Activated naive CD4-positive, alpha-beta T cell treated with Interleukin-2 at 50 U/mL for 16 hours (primary cell): ENCODE measurements around the gene SLA2.
"Not testable (repeated sequence)": the region's sequence is repeated elsewhere in the genome, so short reads cannot be mapped to it uniquely, and the experiment has no call there.

Source experiments
- DNase-seq: peaks from one replicate; pipeline ENCODE4 v3.0.0-alpha.2; 2020

Gene SLA2

GRCh38 chr20:36645998-36646397, at the start of gene SLA2:
Gene SLA2 (minus strand): TSS chr20:36646196. CDS start chr20:36641335, 4,861 bp downstream.
- DNase-seq, result peak; percentile 69

DNA sequence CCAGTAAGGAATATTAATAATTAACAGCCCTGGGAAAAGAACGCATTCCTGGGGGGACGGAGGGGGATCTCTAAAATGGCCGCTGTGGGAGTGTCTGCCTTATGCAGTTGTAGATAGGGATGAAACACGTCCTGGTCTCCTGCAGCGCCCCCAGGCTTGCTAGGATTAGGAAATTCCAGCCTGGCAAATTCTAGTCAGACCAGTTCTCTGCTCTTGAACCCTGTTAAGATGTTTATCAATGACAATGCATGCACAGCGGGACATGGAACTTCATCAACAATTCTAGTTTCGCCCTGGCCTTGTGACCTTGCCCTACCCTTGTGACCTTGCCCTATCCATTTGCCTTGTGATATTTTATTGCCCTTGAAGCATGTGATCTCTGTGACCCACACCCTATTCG, 49.5 kb upstream of the SLA2 start:
- DNase-seq, result not testable (repeated sequence)

DNA sequence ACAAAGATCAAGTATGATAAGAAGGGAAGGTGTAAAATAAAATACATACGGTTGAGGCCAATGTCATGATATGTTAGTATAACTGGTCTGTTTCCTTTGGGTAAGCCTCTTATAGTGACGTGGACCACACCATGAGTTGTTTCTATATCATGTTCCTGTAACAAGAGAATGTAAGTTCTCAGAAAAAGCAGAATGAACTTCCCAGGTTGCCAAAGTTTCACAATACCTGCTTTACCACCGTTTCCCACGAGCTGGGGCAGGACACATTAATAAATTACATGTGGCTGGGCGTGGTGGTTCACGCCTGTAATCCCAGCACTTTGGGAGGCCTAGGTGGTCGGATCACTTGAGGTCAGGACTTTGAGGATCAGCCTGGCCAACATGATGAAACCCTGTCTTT, 42.6 kb upstream of the SLA2 start:
- no peak for DNase-seq

- DNase-seq, result no peak
Observed at GRCh38 chr20:36687850-36688249, 41.9 kb upstream of the SLA2 start.

DNA sequence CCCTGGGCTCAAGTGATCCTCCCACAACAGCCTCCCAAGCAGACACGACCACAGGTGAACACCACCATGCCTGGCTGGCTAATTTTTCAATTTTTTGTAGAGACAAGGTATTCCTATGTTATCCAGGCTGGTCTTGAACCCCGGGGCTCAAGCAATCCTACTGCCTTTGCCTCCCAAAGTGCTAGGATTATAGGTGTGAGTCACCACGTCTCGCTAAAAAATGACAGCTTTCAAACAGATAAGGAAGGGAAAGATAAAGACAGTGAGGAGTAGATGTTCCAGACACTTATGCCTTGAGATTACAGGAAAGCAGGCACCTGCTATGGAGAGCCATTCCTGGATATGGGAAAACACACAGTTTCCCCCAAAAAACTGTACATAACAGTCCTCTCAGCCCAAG, 40.9 kb upstream of the SLA2 start:
- DNase-seq, result no peak

- DNase-seq, result no peak
Observed at GRCh38 chr20:36686504-36686903, 40.5 kb upstream of the SLA2 start.

GRCh38 chr20:36684747-36685146, 38.8 kb upstream of the SLA2 start:
- DNase-seq, result no peak

- no peak for DNase-seq
Observed at GRCh38 chr20:36682311-36682710, 36.3 kb upstream of the SLA2 start.

DNA sequence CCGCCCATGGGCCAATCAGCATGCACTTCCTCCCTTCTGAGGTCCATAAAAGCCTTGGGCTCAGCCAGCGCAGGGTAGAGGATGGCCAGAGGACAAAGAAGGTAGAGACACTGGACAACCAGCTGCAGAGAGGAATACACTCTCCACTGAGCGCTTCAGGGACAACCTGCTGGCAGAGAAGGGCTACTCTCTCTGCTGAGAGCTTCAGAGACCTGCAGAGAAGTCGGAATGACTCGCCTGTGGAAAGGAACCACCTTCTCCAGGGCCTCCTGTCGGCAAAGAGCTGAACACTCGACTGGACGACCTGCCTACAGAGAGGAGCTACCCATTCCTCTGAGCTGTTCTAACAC, 31.4 kb upstream of the SLA2 start:
- no peak for DNase-seq

DNA sequence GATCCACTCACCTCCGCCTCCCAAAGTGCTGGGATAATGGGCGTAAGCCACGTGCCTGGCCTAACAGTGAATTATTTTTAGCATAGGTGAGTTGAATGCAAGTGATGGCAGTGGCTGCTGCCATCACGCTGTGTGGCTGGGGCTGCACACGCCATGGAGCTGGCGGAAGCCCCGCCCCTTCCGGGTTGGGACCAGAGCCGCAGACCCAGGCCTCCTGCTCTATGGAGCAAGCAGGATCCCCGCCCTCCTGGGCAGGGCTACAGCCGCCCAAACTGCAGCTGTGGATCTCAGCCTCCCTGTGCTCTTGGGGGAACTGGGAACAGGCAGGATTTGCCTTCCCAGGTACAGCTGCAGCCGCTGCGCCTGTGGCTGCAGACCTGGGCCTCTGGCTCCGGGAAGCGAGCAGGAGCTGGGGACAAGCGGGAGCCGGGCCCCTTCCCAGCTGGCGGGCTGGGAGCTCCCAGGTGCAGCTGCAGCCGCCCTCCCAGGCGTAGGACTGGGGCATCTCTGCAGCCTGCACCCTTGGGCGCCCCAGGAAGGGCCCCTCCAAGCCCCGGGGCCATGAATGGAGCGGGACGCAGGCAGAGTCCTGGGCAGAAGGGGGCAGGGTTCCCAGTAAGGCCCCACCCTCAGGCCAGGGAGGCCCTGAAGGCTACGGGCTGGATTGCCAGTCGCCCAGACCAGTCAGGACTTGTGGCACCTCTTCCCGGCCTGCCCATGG, 30.9 kb upstream of the SLA2 start:
- DNase-seq, result no peak

DNA sequence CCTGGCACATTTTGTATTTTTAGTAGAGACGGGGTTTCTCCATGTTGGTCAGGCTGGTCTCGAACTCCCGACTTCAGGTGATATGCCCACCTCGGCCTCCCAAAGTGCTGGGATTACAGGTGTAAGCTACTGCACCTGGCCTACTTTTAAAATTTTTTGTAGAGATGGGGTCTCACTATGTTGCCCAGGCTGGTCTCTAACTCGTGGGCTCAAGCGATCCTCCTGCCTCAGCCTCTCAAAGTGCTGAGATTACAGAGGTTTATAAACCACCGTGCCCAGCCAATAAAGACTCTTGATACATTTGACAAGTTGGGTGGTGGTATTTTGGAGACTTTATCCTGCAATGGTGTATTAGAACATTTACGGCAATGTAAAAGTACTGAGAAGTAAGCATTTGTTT, 29.5 kb upstream of the SLA2 start:
- not testable (repeated sequence) for DNase-seq

DNA sequence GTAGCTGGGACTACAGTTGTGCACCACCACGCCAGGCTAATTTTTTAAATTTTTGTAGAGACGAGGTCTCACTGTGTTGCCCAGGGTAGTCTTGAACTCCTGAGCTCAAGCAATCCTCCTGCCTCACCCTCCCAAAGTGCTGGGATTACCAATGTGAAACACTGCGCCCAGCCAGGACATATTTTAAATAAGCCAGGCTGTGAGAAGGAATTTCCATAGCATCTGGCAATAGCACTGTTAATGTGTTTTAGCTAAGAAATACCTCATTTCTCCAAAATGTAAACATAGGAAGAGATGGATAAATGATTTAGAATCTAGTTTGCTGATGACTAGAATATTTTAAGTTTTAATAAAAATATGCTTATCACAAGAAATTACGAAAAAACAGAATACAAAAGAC, 27.0 kb upstream of the SLA2 start:
- no peak for DNase-seq

DNA sequence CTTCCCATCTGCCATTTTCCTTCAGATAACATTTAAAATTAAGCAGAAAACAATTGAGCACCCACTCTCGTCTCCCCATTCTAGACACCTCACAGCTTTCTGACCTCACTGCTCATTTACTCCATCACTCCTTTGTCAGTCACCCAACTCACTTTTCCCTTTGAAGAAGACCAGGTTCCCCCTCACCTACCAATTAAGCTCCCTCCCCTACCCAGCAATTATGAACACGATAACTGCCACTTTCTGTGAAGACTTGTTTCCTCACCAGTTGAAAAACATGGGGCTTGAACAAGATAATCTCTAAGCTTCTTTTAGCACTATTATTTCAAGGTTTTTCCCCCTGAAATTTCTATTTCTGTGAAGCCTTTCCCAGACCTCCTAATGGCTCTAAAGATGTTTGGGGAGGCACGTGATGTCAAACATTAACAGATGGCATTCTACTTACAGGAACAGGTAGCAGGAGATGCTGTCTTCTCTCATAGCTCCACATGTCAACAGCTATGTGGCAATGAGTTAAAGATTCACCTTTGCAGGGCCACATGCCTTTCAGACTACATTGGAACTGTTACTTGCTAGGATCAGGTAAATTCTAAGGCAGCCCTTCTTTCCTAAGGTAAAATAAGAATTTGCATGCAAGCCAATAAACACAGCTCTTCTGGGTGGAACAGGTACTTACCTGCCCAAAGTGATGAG, 24.8 kb upstream of the SLA2 start:
- DNase-seq, result no peak

- no peak for DNase-seq
Observed at GRCh38 chr20:36666181-36666740, 20.3 kb upstream of the SLA2 start.

GRCh38 chr20:36663031-36663430, 17.0 kb upstream of the SLA2 start:
- no peak for DNase-seq

GRCh38 chr20:36658300-36658699, 12.3 kb upstream of the SLA2 start:
- DNase-seq, result no peak

DNA sequence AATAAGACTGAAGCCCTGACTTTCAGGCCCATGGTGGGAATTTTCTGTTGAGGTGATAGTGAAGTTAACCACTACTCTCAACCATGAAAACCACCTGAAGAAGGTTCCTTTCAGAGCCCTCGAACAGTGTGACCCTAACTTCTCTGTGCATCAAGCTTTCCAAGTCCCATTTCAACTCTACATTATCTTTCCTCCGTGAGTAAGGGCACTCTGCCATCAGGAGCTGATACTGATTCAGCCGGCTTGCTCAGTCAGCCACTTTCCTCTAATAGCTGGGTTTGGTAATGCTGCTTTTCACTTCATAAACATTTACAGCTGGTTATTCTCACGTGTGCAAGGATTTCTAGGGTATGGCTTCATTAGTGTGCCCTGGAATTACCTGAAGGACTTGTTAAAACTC, 10.7 kb upstream of the SLA2 start:
- no peak for DNase-seq

GRCh38 chr20:36655004-36655403, 9.0 kb upstream of the SLA2 start:
- no peak for DNase-seq

DNA sequence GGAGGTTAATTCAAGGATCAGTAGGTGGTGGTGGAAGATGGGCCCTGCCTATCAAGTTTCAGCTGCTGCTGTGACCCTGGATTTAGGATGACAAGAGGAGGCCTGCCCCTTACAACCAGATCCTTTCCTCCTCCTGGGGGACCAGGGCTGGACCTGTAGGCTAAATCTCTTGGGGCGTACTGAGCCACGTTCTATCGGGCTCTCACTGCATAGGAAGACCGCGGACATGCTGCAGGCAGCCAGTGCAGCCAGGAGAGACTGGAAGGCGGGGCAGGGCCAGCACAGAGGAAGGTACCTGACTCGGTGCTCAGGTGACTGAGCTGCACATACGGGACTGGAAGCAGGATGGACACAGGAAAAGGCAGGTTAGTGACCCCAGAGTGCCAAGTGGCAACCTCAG, 8.5 kb upstream of the SLA2 start:
- no peak for DNase-seq

DNA sequence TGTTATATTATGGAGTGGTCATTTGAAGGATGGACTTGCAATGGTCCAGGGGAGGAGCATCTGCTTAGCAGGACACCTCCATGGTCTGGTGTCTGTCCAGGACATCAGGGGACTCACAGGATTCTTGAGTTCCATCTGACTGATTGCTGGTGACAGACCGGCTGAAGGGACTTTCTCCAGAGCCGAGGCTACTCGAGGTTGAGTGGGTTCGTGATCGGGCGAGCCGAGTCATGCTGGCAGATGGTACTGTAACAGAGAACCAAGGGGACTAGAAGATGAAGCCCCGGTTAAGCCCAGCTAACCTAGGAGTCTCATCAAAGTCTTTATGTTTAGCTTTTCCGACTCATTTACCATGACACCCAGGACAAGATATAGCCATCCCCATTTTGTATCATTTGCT, 7.5 kb upstream of the SLA2 start:
- no peak for DNase-seq

- DNase-seq, result no peak
Observed at GRCh38 chr20:36647196-36648121, 1.5 kb upstream of the SLA2 start.

DNA sequence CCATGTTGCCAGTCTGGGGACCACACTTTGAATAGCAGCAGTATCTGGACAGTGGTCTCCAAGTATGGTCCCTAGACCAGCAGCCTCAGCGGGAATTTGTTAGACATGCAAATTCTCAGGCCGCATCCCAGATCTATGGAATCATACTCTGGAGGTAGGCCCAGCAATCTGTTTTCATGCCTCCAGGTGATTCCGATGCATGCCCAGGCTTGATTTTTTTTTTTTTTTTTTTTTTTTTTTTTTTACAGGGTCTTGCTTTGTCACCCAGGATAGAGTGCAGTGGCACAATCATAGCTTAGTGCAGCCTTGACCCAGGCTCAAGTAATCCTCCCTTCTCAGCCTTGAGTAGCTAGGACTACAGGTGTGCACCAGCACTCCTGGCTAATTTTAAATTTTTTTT, 682 bp upstream of the SLA2 start:
- DNase-seq, result no peak

DNA sequence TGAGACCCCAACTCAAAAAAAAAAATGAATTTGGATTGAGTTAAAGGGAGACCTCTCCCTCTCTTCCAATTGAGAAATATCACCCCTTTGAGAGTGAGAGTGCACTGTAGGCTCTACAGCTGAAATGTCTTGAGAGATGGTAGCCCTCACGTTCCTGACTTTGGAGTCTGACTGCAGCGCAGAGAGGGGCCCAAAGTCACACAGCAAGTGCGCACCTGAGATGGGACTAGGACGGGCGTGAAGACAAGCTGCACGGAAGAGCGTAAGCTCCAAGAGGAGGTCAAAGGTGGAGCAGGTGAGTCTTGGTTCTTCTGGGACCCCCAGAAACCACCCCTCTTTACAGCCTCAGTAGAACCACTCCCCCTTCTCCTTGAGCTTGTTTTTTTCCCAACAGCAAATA, 643 bp downstream of the SLA2 start:
- DNase-seq, result no peak

DNA sequence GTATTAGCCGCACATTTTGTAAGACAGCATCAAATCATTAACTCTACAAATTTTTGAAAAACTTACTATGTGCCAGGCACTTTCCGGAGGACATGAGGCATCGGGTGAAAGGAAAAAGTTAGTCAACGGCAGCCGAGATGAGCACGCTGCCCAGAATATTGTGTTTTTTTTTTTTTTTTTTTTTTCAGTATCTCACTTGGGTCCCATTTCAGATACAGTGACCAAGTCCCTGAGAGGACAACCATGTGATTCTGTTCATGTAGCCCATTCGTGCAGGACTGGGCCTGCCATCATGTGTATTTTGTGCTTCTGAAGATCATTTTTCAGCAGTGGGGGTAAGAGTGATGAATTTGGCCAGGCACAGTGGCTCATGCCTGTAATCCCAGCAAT, 1.3 kb downstream of the SLA2 start:
- peak; percentile 60 for DNase-seq
